GM18502 (cell line): ENCODE data around the gene DLGAP3.

Experiments
- ATAC-seq: cut with Tn5 transposase; IDR thresholded peaks from one replicate; pipeline ENCODE4 v1.9.1; 2021; ENCODE audit warnings: mild to moderate bottlenecking; ENCODE audit not compliant: unreplicated experiment, poor library complexity

The DLGAP3 gene

DNA sequence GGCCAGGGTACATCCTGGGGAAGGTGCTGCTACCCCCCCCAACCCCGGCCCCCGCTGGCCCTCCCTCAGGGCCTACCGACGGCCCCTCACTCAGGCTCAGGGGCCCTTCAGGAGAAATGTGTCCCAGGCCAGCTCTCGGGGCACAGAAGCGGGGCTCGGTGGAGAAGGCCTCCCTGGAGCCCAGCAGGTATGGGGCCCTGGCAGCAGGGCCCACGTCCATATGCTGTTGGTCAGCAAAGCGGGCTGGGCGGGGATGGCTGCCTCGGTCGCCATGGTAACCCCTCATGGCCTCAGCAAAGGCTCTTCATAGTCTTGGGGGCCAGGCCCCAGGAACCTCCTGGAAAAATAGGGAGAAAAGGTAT is 24.4 kb downstream of the DLGAP3 start:
- ATAC-seq, result no peak

- no peak for ATAC-seq
Observed at GRCh38 chr1:34904236-34905097, 25.0 kb downstream of the DLGAP3 start.

DNA sequence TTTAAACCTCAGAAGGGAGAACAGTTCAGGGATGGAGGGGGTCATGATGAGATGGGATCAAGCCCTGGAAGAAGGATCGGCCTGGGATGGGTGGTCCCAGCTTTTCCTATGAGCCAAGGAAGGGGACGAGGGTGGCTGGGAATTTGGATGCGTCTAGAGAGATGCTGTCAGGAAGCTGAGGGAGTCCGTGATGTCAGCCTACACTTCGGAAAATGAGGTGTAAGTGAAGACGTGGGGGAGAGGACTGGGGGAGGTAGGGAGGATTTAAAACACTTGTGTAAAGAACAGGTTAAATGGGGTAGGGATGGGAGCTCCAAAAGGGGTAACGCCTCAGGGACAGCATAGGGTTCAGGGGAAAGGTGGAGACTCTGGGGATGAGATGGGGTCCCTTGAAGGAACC is 27.5 kb downstream of the DLGAP3 start:
- no peak for ATAC-seq

DNA sequence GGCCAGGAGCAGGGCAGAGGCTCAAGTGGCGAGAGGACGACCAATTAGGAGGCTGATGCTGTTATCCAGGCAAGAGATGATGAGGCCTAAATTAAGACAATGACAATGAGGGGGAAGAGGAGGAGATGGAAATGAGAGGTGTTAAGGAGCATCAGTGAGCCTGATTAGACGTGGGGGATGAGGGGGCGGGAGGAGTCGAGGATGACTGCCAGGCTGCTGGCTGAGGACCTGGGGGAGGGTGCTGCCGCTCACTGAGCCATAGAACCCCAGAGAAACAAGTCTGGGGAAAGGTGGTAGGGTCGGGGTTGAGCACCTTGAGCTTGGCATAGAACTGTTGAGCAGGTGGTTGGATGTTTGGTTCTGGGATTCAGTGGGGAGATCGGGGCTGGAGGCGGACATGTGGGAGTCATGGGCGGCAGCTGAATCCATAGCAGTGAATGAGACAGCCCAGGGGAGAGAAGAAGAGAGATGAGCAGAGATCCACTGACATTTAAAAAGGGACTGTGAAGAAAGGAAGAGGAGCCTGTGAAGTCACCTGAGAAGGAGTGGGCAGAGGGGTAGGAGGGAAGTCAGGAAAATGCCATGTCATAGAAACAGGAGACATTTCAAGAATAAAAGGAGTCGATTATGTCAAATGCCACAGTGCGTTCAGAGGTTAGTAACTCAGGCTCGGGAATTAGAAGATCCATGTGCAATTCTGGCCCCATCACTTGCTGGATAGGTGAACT is 28.5 kb downstream of the DLGAP3 start:
- ATAC-seq, result no peak

- ATAC-seq, result no peak
Observed at GRCh38 chr1:34899906-34900305, 29.5 kb downstream of the DLGAP3 start.

DNA sequence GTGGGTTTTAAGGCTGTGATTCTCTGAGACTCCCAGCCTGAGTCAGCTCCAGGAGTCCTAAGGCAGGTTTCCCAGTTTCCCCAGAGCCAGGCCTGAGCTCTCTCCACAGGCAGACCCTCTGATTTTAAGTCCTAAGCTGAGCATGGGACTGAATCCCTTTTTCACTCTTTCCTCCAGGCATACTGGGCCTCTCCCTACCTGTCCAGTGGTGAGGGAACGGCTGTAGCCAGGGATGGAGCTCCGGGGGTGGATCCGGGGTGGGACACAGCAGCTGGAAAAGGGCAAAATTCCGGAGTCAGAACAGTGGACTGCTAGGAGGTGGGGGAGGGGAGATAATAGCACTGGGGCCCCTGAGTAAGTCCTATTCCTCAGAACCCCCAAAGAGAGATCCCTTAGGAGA is 30.0 kb downstream of the DLGAP3 start:
- no peak for ATAC-seq

GRCh38 chr1:34898330-34898761 is 31.1 kb downstream of the DLGAP3 start:
- ATAC-seq, result no peak

- no peak for ATAC-seq
Observed at GRCh38 chr1:34896612-34897011, 32.8 kb downstream of the DLGAP3 start.

DNA sequence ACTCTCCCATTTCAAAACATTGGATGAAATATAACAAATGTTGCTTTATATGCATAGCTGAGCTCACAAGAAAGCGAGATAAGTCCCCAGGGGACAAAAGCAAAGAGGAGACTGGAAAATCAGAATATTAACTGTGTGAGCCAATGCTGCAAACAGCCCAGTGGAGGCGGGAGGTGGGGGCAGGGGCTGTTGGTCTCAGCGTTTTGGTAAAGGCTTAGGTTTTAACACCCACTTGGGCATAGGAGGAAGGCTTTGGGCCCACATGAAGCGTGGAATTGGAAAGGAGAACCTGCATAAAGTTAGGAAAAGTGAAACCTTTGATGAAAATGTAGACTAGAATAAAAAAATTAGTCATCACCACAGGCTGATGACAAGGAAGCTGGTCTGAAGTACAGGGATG is 39.7 kb downstream of the DLGAP3 start:
- ATAC-seq, result no peak

- ATAC-seq, result no peak
Observed at GRCh38 chr1:34887593-34887992, 41.9 kb downstream of the DLGAP3 start.

GRCh38 chr1:34885405-34886247 is 43.8 kb downstream of the DLGAP3 start:
- ATAC-seq, result no peak

DNA sequence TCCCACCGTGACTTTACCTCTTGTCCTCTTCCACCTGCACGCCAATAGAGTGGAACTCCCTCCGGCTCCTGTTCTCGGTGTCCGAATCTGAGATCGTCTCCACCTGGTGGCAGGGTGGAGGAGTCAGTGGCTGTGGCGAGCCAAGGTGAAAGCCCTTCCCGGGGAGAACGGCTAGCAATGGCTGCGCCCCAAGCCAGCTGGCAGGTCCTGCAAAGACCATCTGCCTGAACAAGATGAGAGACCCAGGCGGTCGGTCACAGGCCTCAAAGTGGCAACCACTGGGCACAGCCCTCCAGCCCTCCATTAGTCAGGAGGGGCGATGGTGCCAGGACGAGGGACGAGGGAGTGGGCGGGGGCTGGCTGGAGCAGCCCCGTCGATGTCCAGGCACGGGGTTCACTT is 44.5 kb downstream of the DLGAP3 start:
- ATAC-seq, result no peak

DNA sequence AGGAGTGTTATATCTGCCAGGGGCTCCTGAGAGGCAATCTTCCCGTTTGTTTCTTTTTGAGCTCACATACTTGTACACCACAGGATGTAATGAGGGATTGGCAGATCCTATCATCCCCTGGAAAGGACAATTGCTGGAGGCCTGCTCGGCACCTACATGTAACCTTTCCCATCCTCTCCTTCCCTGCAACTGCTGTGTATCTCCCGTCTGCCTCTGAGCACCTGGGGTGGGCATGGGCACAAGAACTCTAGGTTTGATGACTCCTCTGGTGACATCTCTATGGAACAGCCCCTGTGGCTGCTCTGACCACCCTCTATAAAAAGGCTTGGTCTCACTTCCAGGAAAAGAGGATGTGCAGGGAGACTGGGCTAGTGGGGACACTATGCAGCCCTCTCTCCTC is 44.9 kb downstream of the DLGAP3 start:
- no peak for ATAC-seq

DNA sequence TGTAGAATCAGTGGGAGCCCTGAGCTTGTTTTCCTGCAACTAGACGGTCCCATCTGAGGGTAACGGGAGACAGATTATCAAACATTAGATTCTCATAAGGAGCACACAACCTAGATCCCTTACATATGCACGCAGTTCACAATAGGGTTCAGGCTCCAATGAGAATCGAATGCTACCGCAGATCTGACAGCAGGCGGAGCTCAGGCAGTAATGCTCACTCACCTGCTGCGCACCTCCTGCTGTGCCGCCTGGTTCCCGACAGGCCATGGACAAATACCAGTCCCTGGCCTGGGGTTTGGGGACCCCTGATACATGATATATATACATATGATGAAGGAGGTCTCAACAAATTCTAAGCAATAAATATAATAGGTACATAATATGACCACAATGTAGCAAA is 50.2 kb downstream of the DLGAP3 start:
- ATAC-seq, result no peak

- ATAC-seq, result no peak
Observed at GRCh38 chr1:34876406-34876805, 53.0 kb downstream of the DLGAP3 start.

- ATAC-seq, result no peak
Observed at GRCh38 chr1:34874296-34874952, 55.0 kb downstream of the DLGAP3 start.

GRCh38 chr1:34872133-34872503 is 57.3 kb downstream of the DLGAP3 start:
- ATAC-seq, result no peak

GRCh38 chr1:34871443-34872132 is 57.9 kb downstream of the DLGAP3 start:
- ATAC-seq, result no peak

DNA sequence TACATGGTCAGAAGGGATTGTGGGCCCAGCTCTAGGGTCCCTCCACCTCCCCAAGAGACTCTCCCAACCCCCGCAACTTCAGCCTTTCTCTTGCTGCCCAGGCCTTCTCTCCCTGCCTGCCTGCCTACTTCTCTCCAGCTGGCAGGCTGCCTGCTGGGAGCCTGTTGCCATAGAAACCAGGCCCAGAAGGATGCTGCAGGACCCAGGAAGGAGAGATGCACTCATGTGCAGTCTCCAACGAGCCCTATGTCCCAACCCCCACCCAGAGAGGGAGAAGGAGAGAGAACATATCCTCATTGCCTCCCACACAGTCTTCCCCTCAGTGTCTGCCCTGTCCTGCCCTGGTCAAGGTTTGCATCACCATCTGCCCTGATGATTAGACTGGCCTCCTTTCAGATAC is 59.1 kb downstream of the DLGAP3 start:
- ATAC-seq, result no peak

- ATAC-seq, result no peak
Observed at GRCh38 chr1:34869760-34870159, 59.7 kb downstream of the DLGAP3 start.
